Measurements from ENCODE around the gene THSD7A. TPM values are rescaled to one million over a fixed set of nuclear protein-coding genes. Genes with fewer than 3 reads are reported as not detected.

Gene THSD7A
- total RNA-seq, 1 donor from 2014 or later: 3.4 TPM

DNA sequence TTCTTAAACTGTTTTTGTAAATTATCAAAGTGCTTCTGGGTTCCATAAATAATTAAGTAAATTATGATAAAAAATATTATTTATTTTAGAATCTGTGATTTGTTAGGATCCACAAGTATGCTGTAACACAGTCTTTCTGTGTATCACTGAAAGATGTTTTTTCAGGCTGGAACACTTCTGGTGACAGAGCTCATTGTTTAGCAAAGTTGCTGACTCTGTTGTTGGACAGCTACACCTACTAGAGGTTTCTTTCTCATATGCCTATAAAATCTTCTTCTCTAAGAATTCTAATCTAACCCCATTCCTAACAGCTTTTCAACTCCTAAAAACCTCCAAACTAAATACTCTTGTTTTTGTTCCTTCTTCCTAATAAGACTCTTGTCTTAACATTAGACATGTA is 176.8 kb downstream of the THSD7A start:
- DNase-seq (ENCODE audit: low spot score): no peak
- intact Hi-C loops (cut with DNase I): no loop called here

DNA sequence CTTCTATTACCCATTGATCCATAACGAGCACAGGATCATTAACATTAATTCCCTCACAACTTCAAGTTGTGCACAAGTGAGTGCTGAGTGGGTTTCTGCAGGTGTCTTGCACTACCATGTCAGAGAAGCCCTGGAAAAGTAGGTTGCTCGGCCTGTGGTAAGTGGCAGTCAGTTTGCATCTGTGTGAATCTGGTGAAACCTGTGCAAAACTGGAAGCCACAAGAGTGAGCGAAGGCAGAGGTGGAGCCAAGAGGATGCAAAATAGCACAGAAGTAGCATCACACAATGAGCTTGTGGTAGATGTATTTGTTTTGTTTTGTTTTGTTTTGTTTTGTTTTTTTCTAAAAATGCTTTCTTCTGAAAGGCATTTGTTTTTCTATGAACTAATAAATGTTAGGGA is 181.5 kb downstream of the THSD7A start:
- no peak for DNase-seq (ENCODE audit: low spot score)
- intact Hi-C loops (cut with DNase I): no loop called here

DNA sequence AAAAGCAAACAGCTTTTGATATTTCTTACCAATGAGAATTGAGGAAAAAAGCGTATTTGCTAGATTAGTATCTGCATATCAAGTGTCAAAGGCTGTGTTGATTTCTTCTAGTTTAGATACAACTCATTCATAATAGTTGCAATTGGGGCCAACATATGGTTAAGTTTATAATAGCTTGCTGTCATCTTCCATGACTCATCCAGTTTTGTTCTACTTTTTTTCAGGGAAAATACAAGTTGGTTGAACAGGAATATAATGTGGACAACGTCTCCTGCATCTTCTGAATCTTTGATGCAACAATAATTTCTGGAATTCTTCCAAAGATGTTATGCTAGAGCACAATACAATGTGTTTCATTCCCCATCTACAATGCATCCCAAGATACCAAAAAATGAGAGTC is 182.0 kb downstream of the THSD7A start:
- intact Hi-C loops (cut with DNase I): no loop called here
- DNase-seq (ENCODE audit: low spot score): no peak

DNA sequence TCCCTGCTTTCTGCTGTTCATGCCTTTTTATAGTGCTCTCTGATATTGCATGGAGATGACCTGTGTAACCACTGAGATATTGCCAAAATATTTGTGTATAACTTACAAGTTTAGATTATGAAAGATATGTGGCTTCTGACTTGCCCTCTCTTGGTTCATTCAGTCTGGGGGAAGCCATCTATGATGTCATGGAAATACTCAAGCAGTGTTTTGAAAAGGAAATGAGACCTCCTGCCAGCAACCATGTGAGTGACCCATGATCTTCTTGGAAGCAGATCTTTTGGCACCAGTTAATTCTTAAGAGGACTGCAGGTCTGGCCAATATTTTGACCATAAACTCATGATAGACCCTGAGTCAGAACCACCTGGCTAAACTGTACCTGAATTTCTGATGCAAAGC is 183.0 kb downstream of the THSD7A start:
- no peak for DNase-seq (ENCODE audit: low spot score)
- intact Hi-C loops (cut with DNase I): no loop called here

GRCh38 chr7:11648101-11648500 is 183.9 kb downstream of the THSD7A start:
- no peak for DNase-seq (ENCODE audit: low spot score)
- intact Hi-C loops (cut with DNase I): no loop called here

- no peak for DNase-seq (ENCODE audit: low spot score)
- intact Hi-C loops (cut with DNase I): no loop called here
These were observed 189.2 kb downstream of the THSD7A start for GRCh38 chr7:11642841-11643240.

DNA sequence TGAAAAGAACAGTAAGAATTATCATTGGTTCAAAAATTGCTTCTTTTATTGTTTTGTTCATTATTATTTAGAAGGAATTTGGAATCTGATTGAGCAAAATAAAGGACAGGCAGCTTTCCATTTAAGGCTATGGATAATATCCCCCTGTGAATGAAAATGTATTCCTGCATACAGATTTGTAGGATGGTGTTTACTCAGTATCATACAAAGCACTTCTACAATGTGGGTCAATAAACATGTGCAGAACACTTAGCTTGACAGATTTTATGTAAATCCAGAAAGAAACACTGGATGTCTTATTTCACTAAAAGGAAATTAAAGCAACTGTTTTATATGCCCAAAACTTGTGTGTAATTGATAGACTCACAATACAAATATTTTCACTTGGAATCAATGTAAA is 189.7 kb downstream of the THSD7A start:
- intact Hi-C loops (cut with DNase I): no loop called here
- no peak for DNase-seq (ENCODE audit: low spot score)

GRCh38 chr7:11638011-11638774 is 193.8 kb downstream of the THSD7A start:
- intact Hi-C loops (cut with DNase I): no loop called here

GRCh38 chr7:11636274-11636673 is 195.7 kb downstream of the THSD7A start:
- intact Hi-C loops (cut with DNase I): no loop called here
- DNase-seq (ENCODE audit: low spot score): no peak

More at GRCh38 chr7:11638011-11638774, 193.8 kb downstream of the THSD7A start:
- DNase-seq (ENCODE audit: low spot score): no peak

GRCh38 chr7:11633310-11633709 is 198.7 kb downstream of the THSD7A start:
- intact Hi-C loops (cut with DNase I): no loop called here
- DNase-seq (ENCODE audit: low spot score): no peak

- DNase-seq (ENCODE audit: low spot score): no peak
- intact Hi-C loops (cut with DNase I): no loop called here
These were observed 201.6 kb downstream of the THSD7A start for GRCh38 chr7:11630355-11630754.

GRCh38 chr7:11625669-11626068 is 206.3 kb downstream of the THSD7A start:
- DNase-seq (ENCODE audit: low spot score): no peak
- intact Hi-C loops (cut with DNase I): no loop called here

GRCh38 chr7:11623093-11623678 is 208.8 kb downstream of the THSD7A start:
- intact Hi-C loops (cut with DNase I): no loop called here
- DNase-seq (ENCODE audit: low spot score): no peak

- intact Hi-C loops (cut with DNase I): no loop called here
- no peak for DNase-seq (ENCODE audit: low spot score)
These were observed 211.4 kb downstream of the THSD7A start for GRCh38 chr7:11620406-11621253.

GRCh38 chr7:11616466-11616865 is 215.5 kb downstream of the THSD7A start:
- no peak for DNase-seq (ENCODE audit: low spot score)
- intact Hi-C loops (cut with DNase I): no loop called here

GRCh38 chr7:11615174-11615573 is 216.8 kb downstream of the THSD7A start:
- intact Hi-C loops (cut with DNase I): no loop called here
- DNase-seq (ENCODE audit: low spot score): no peak

- intact Hi-C loops (cut with DNase I): no loop called here
- DNase-seq (ENCODE audit: low spot score): no peak
These were observed 218.6 kb downstream of the THSD7A start for GRCh38 chr7:11613292-11613930.

DNA sequence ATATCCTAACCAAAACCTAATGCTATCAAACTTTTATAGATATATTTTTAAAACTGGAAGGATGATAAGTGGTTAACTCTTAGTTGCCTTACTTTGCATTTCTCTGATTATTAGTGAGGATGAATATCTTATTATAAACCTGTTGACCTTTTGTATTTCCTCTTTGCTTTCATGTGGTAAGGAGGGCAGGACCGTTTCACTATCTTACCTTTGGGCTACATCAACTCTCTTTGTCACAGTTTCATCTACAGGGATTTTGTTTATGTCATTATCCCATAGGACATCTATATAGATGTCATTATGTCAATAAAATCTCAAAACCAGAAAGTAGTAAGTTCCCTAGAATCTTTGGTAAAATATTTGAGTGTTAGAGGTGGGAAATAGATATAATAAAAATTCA is 219.3 kb downstream of the THSD7A start:
- no peak for DNase-seq (ENCODE audit: low spot score)
- intact Hi-C loops (cut with DNase I): no loop called here

GRCh38 chr7:11609096-11609670 is 222.8 kb downstream of the THSD7A start:
- DNase-seq (ENCODE audit: low spot score): no peak
- intact Hi-C loops (cut with DNase I): no loop called here

GRCh38 chr7:11607686-11608085 is 224.3 kb downstream of the THSD7A start:
- intact Hi-C loops (cut with DNase I): no loop called here
- no peak for DNase-seq (ENCODE audit: low spot score)

All from cardiac septum (tissue), 1 donor.